GM12874 (cell line): ENCODE results near the gene DBT.

ENCODE experiments used
- TF ChIP-seq, protein P1 (sequence below): IDR thresholded peaks from 2 replicates; pipeline ENCODE4 v1.5.1; 2011; ENCODE audit warnings: low read depth, mild to moderate bottlenecking, control low read depth, low read length, moderate library complexity; ENCODE audit not compliant: insufficient read depth

The DBT gene

DNA sequence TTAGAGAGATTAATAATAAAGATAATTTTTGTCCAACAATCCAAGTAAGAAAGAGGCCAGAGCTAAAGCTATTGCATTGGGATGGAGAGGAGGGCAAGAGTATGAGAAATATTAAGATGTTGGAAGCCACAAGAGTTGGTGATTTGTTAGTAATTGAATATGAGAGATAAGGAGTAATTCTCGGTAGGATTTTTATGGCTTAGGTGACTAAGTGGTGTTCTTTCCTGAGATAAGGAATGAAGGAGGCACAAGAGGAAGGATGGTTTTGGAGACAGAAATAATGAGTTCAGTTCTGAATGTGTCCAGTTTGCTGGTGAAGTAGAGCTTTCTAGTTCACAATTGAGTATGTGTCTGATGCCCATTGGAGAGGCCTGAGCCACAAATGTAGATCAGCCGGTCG is 107.3 kb downstream of the DBT start:
- TF ChIP-seq, protein P1, sequence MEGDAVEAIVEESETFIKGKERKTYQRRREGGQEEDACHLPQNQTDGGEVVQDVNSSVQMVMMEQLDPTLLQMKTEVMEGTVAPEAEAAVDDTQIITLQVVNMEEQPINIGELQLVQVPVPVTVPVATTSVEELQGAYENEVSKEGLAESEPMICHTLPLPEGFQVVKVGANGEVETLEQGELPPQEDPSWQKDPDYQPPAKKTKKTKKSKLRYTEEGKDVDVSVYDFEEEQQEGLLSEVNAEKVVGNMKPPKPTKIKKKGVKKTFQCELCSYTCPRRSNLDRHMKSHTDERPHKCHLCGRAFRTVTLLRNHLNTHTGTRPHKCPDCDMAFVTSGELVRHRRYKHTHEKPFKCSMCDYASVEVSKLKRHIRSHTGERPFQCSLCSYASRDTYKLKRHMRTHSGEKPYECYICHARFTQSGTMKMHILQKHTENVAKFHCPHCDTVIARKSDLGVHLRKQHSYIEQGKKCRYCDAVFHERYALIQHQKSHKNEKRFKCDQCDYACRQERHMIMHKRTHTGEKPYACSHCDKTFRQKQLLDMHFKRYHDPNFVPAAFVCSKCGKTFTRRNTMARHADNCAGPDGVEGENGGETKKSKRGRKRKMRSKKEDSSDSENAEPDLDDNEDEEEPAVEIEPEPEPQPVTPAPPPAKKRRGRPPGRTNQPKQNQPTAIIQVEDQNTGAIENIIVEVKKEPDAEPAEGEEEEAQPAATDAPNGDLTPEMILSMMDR = no peak

DNA sequence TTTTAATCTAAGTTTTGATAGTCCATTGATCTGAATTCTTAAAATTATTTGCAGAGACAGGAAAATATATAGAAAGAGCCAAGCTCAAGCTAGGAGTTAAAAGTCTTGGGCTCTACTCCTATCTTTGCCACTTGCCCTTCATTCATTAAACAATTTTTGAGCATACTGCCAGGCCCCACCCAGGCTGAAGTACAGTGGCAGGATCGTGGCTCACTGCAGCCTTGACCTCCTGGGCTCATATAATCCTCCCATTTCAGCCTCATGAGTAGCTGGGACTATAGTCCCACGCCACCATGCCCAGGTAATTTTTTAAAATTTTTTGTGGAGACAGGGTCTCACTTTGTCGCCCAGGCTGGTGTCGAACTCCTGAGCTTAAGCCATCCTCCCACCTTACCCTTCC is 108.4 kb downstream of the DBT start:
- TF ChIP-seq, protein P1 = no peak

DNA sequence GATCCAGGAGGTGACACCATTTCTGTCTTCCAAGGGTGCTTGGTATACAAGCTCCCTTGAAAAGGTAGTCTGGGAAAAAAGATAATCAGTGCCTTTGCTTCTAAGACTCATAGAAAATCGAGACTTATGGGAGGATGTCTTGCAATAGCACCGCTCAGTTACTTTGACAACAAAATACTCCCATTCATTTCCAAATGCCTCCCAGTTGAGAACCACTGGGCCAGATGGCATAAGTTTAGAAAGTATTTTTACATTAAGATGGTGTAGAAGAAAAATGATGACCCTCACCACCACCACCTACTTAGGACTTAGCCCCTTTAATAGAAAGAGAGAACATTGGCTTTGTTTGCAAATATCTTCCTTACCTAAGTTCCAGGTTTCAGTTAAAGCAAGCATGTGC is 112.0 kb downstream of the DBT start:
- TF ChIP-seq, protein P1 = no peak
